NCI-H1694 treated with DMSO at 0.1 percent for 48 hours (cell line): ENCODE results near the gene CMYA5.

Source experiments
- DNase-seq: peaks from one replicate; lab custom pipeline; 2025; lab: John Stamatoyannopoulos, UW

Gene CMYA5

GRCh38 chr5:79834754-79835714 lies 145.4 kb downstream of the CMYA5 start:
- DNase-seq = no peak

DNA sequence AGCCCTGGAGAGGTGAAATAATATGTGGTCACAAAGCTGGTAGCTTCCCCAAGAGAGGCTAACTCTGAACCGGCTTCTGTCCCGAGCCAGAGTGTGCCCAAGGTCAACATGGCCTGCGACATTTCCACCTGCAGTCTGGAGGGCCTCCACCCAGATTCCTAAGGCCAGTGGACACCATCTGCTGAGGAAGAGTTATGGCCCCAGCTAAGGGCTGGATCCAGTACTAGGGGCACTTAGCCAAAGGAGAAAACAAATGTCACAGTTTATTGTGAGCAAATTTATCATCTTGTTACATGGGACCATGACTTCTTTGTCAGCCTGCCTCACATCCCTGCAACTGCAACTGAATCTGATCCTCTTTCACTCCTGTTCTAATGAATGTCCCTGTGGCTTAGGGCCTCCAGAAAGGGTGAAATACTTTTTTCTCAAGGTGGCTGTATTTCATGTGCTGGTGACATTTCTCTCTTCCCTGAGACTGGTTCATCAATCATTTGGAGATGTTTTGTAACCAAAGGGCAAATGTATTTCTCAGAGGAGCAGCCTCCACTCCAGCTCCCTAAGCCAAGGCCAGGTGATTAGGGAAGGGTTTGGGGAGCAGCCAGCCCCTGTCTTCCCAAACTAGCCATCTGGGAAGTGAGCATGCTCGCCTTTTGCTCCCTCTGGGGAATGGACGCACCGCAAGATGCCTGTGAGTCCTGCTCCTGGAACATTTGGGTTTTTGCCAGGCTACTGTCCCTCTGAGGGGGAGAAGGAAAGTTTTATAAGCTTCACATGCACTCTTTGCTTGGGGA lies 148.3 kb downstream of the CMYA5 start:
- no peak for DNase-seq

- DNase-seq = no peak
Observed at GRCh38 chr5:79840084-79840990, 150.7 kb downstream of the CMYA5 start.

DNA sequence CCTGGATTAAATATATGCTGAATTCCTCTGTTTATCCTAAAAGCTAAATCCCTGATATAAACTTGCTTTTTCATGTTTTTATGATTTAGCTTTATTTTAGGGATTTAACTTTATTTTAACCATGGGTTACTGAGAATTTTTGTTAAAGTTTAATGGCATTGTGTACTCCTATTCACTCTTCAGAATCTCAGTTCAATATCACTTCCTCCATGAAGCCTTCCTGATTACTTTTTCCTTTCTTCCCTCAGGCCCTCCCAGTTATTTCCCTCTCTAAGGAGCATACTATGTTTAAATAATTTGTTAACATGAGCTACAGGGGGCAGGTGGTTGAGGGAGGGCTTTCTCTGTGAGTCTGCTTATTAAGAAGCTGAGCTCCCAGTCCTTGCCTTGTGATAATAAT lies 151.5 kb downstream of the CMYA5 start:
- DNase-seq = no peak

DNA sequence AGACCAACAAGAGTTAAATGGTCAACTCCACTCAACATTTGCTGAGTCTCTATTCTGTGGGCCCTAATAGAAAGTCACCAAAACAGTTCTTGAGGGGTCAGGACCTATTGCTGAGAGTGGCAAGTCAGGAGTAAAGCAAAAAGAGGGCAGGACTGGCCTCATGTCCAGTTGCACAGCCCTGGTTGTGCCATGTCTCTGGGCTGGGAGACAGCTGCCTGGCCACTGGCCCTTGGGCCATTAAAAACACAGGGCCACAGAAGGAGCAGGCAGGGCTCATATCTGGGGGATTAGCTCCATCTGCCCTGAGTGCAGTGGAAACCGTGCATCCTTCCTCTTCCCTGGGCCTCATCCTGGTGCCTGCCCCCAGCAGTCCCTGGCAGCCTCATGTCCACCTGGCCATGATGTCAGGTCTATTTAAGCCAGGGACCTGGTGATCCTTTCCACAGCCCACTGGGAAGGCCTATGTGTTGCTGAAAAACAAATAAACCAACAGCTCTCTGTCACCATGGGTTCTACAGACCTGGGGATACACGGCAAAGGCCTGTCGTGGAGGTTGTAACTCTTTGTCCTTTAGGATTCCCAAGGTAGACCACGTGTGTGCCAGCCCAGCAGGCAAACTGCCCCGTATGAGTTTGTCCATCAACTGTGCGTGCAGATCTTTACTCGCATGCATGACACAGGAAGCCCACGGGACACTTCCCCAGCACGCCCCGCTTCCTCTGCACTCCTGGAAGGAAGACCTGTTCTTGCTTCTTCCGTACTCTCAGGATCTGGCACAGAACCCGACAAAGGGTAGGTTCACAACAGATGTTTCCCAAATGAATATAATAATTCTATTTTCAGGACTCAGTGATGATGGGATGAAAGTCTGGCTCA lies 152.6 kb downstream of the CMYA5 start:
- no peak for DNase-seq

- no peak for DNase-seq
Observed at GRCh38 chr5:79842991-79843390, 153.4 kb downstream of the CMYA5 start.

- DNase-seq = no peak
Observed at GRCh38 chr5:79843450-79844388, 154.1 kb downstream of the CMYA5 start.

GRCh38 chr5:79844571-79844970 lies 154.9 kb downstream of the CMYA5 start:
- no peak for DNase-seq

DNA sequence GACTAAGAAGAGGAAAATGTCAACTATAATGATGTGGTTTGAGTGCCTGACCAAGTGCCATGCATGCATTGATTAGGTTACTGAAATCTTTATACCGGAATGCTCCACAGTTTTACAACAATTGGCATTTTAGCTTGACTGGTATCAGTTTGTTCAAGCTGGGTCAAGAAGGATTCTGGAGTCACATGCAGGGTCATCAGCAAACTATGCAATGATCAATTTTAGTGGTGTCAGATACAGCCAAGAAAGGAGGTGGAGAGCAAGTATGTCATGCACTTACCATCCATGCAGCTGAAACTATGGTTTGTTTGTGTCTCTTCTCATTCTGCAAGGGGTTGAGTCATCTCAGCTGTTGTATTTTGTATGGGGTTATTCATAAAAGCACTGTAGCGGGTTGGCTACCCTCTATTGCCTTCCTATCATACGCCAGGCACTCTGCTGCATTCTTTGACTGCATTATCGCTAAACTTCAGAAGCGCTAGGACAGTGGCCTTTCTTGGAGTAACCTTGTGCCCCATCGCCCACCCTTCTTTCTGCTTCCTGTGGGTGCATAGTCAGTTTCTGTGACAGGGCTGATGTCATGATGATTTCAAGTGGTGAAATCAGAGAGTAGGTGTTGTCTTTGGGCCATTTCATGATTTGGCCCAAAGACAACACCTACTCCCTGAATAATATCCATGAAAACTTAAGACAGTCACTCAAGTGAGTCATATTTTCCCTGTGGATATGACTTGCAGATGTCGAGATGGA lies 156.0 kb downstream of the CMYA5 start:
- no peak for DNase-seq

DNA sequence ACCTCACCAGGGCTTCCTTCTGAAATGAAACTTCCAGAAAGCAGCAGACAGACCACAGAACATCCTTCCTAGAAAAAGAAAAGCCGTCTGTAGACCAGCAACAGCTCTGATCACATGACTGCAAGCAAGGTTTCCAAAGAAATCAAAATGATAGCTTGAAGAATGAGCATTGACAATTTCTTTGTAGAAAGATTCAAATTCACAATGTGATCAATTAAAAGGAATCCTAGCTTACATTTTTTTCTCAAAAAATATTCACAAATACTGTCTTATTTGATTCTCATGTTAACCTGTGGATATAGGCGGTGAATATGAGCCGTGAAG lies 156.5 kb downstream of the CMYA5 start:
- no peak for DNase-seq

- no peak for DNase-seq
Observed at GRCh38 chr5:79847561-79847960, 157.9 kb downstream of the CMYA5 start.

DNA sequence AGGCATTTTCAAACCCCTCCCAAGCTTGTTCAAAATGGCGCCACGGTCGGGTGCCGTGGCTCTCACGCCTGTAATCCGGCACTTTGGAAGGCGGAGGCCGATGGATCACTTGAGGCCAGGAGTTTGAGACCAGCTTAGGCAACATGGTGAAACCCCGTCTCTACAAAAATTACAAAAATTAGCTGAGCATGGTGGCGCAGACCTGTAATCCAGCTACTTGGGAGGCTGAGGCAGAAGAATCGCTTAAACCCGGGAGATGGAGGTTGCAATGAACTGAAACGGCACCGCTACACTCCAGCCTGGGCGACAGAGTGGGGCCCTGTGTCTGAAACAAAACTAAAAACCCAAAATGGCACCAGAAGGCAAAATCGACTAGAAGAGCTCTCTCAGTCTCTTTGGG lies 159.4 kb downstream of the CMYA5 start:
- no peak for DNase-seq
